HepG2 (cell line): ENCODE results near the gene INPP1. TPM values are rescaled to one million over a fixed set of nuclear protein-coding genes. Genes with fewer than 3 reads are reported as not detected.

ENCODE experiments used
- ATAC-seq: fragments of 200-7000 bp; cut with Tn5 transposase; 3 replicates; pipeline ENCODE4 v1.9.1; 2020; ENCODE audit warnings: mild to moderate bottlenecking, moderate library complexity
- Bru-seq: library from RNA; stranded (reverse); fragments of 400-500 nt; gene quantifications from one replicate; lab custom pipeline; 2021; lab: Mats Ljungman, UMichigan
- BruChase-seq, 2 experiments: library from RNA; stranded (reverse); fragments of 400-500 nt; gene quantifications; one replicate each; lab custom pipeline; 2021; lab: Mats Ljungman, UMichigan
- BruUV-seq: library from RNA; stranded (reverse); fragments of 400-500 nt; replicated peaks from 2 replicates; lab custom pipeline; 2021; lab: Mats Ljungman, UMichigan
- CTCF ChIA-PET: fragments of 300-600 bp; formaldehyde crosslinking; extraction: SDS; loops from one replicate; lab custom pipeline; 2021; ENCODE audit warnings: low total read pairs, inconsistent platforms, low intra/inter-chr PET ratio; lab: Yijun Ruan, JAX
- POLR2A ChIA-PET: fragments of 350-600 bp; sonication (Branson Sonifier 250); formaldehyde crosslinking; loops from one replicate; lab custom pipeline; 2020; ENCODE audit warnings: antibody characterized with exemption, inconsistent platforms; lab: Yijun Ruan, JAX
- DNase-seq: peaks from one replicate; pipeline ENCODE4 v3.0.0-alpha.2; 2015; ENCODE audit warnings: low spot score
- FAIRE-seq: peaks from 3 replicates; lab custom pipeline; 2011; peaks lifted over from hg19 to GRCh38; lab: Jason Lieb, UNC
- H2AFZ ChIP-seq: one replicate; pipeline ENCODE4 v1.6.1; 2011; ENCODE audit warnings: low read length, inconsistent platforms
- H3K27ac ChIP-seq: fragments of 300-600 bp; 3 replicates; pipeline ENCODE4 v1.8.0; 2011; ENCODE audit warnings: mixed run types, mild to moderate bottlenecking, mixed read lengths, low read length, inconsistent platforms; ENCODE audit not compliant: insufficient read depth; ENCODE audit errors: extremely low read length
- H3K27me3 ChIP-seq, 2 experiments: fragments of 200-600 bp in 1 of 2; 2 replicates in 1 of 2; 3 replicates in 1 of 2; pipeline versions ENCODE4 v1.6.0 to v1.8.0; 2011; ENCODE audit warnings: low read length in 2 of 2, mild to moderate bottlenecking in 2 of 2, moderate library complexity in 2 of 2, inconsistent platforms in 1 of 2; ENCODE audit not compliant: insufficient read depth in 2 of 2, control insufficient read depth in 1 of 2
- H3K36me3 ChIP-seq, 2 experiments: fragments of 200-600 bp in 1 of 2; replicated peaks in 1 of 2; 2 replicates in 1 of 2; 3 replicates in 1 of 2; pipeline versions ENCODE4 v1.5.1 to v1.8.0; 2011; ENCODE audit warnings: low read length in 2 of 2, inconsistent platforms in 1 of 2; ENCODE audit not compliant: insufficient read depth in 2 of 2, control insufficient read depth in 1 of 2
- H3K4me1 ChIP-seq: 2 replicates; pipeline ENCODE4 v1.5.1; 2012; ENCODE audit warnings: low read length, inconsistent platforms; ENCODE audit not compliant: insufficient read depth
- H3K4me2 ChIP-seq: 2 replicates; pipeline ENCODE4 v1.6.0; 2011; ENCODE audit warnings: low read depth, low read length, inconsistent platforms
- H3K4me3 ChIP-seq, 3 experiments: fragments of 200-600 bp in 1 of 3; sonication (generic), shearing (Covaris generic) in 1 of 3; replicated peaks in 1 of 3; 2 replicates each; pipeline ENCODE4 v1.5.1; 2011 to 2016; ENCODE audit warnings: low read length in 3 of 3, inconsistent platforms in 2 of 3, low read depth in 2 of 3, mild to moderate bottlenecking in 2 of 3, control low read depth in 1 of 3, mixed read lengths in 1 of 3; ENCODE audit not compliant: insufficient read depth in 1 of 3
- H3K79me2 ChIP-seq: one replicate; pipeline ENCODE4 v1.6.1; 2011; ENCODE audit warnings: low read length, inconsistent platforms; ENCODE audit not compliant: insufficient read depth
- H3K9ac ChIP-seq: 2 replicates; pipeline ENCODE4 v1.6.0; 2011; ENCODE audit warnings: mild to moderate bottlenecking, low read depth, low read length, inconsistent platforms; ENCODE audit not compliant: insufficient read depth
- H3K9me3 ChIP-seq: 2 replicates; pipeline ENCODE4 v1.5.1; 2012; ENCODE audit warnings: mild to moderate bottlenecking, low read length
- H4K20me1 ChIP-seq: 2 replicates; pipeline ENCODE4 v1.6.0; 2011; ENCODE audit warnings: inconsistent platforms, mild to moderate bottlenecking, low read length, moderate library complexity; ENCODE audit not compliant: insufficient read depth
- CHD4 ChIP-seq: fragments of 200-600 bp; sonication (generic); IDR thresholded peaks from 2 replicates; pipeline ENCODE4 v1.7.0; 2017; ENCODE audit warnings: mild to moderate bottlenecking, low read length, borderline replicate concordance
- HIVEP1 ChIP-seq: sonication (generic); formaldehyde crosslinking; IDR thresholded peaks from 2 replicates; pipeline ENCODE4 v1.4.0; 2020; ENCODE audit warnings: mild to moderate bottlenecking, missing genetic modification reagents
- PHF20 ChIP-seq: sonication (generic); formaldehyde crosslinking; IDR thresholded peaks from 2 replicates; pipeline ENCODE4 v1.5.0; 2020; ENCODE audit warnings: mild to moderate bottlenecking, missing genetic modification reagents
- RARA ChIP-seq: IDR thresholded peaks from 2 replicates; pipeline ENCODE4 v1.6.1; 2016; ENCODE audit warnings: missing genetic modification reagents, missing compliant biosample characterization
- SPEN ChIP-seq: sonication (generic); formaldehyde crosslinking; IDR thresholded peaks from 2 replicates; pipeline ENCODE4 v1.5.1; 2020; ENCODE audit warnings: low read depth, mild to moderate bottlenecking, missing genetic modification reagents
- TRIM22 ChIP-seq: fragments of 450-650 bp; IDR thresholded peaks from 2 replicates; pipeline ENCODE4 v1.6.1; 2017
- ZFP36L1 ChIP-seq: sonication (generic); formaldehyde crosslinking; IDR thresholded peaks from 2 replicates; pipeline ENCODE4 v1.8.0; 2022; ENCODE audit warnings: mild to moderate bottlenecking, missing genetic modification reagents, moderate library complexity
- ZNF275 ChIP-seq: sonication (generic); formaldehyde crosslinking; IDR thresholded peaks from 2 replicates; pipeline ENCODE4 v1.8.0; 2022; ENCODE audit warnings: missing genetic modification reagents, mild to moderate bottlenecking, inconsistent platforms, borderline replicate concordance
- ZNF343 ChIP-seq: sonication (generic); formaldehyde crosslinking; IDR thresholded peaks from 2 replicates; pipeline ENCODE4 v1.4.0; 2020; ENCODE audit warnings: mild to moderate bottlenecking, missing genetic modification reagents
- ZNF577 ChIP-seq: sonication (generic); formaldehyde crosslinking; IDR thresholded peaks from 2 replicates; pipeline ENCODE4 v1.4.0; 2020; ENCODE audit warnings: mild to moderate bottlenecking, low read depth, missing genetic modification reagents, borderline replicate concordance
- ZNF580 ChIP-seq: IDR thresholded peaks from 2 replicates; pipeline ENCODE4 v1.6.1; 2016; ENCODE audit warnings: low read depth, borderline replicate concordance
- ZNF652 ChIP-seq: IDR thresholded peaks from 2 replicates; pipeline ENCODE4 v1.6.1; 2016; ENCODE audit warnings: low read depth, borderline replicate concordance
- ZNF746 ChIP-seq: sonication (generic); formaldehyde crosslinking; IDR thresholded peaks from 2 replicates; pipeline ENCODE4 v1.8.0; 2022; ENCODE audit warnings: mild to moderate bottlenecking, missing genetic modification reagents
- WGBS: methylation state at CpG from one replicate; pipeline ENCODE4 v1.1.6; 2017; ENCODE audit warnings: low lambda C conversion rate; 5-methylcytosine and 5-hydroxymethylcytosine counted together
- in situ Hi-C: cut with HindIII; loops from 2 replicates; pipeline ENCODE4 v1.10.0; 2017; ENCODE audit warnings: low pct_unique_long_range_greater_than_20kb; ENCODE audit not compliant: extremely low pct_ligation_motif_present
- intact Hi-C: fragments of 100-400 bp; cut with micrococcal nuclease; formaldehyde crosslinking; loops from one replicate; pipeline ENCODE4 v1.10.0; 2022; ENCODE audit not compliant: unreplicated experiment
- long read RNA-seq, 2 experiments: library from RNA in 1 of 2; library from polyadenylated mRNA in 1 of 2; stranded (forward) in 1 of 2; unstranded in 1 of 2; transcript quantifications; one replicate each; pipeline ENCODE4 v2.0.0, GENCODE V29; 2019 to 2022
- polyA minus RNA-seq, 3 experiments: library from RNA; depleted of rRNA, polyadenylated mRNA; stranded (reverse); fragments of >200 nt; gene quantifications; 2 replicates each; pipeline ENCODE4 v1.2.3, GENCODE V29; 2011; ENCODE audit warnings: low replicate concordance in 1 of 3
- polyA plus RNA-seq, 8 experiments: library from polyadenylated mRNA; depleted of rRNA in 3 of 8; stranded (reverse) in 7 of 8; unstranded in 1 of 8; fragments of >200 nt; fragmentation: Illumina TruSeq in 4 of 8; extraction: Trizol in 4 of 8; gene quantifications; 2 replicates each; pipeline versions ENCODE4 v1.2.1 to v1.2.3, GENCODE V29; 2011 to 2016; ENCODE audit warnings: low read depth in 4 of 8, missing spikeins in 1 of 8, mixed read lengths in 1 of 8; ENCODE audit not compliant: insufficient read depth in 1 of 8
- total RNA-seq, 5 experiments: library from RNA; depleted of rRNA; stranded (reverse); fragments of >200 nt; fragmentation: Illumina TruSeq; extraction: Trizol; gene quantifications; 2 replicates each; pipeline ENCODE4 v1.2.3, GENCODE V29; 2016; ENCODE audit warnings: low read depth in 1 of 5

Gene INPP1
- 13.3 and 15.2 TPM in 2 replicates for total RNA-seq (2016; rRNA removed; fragmentation: Illumina TruSeq; extraction: Trizol)
- 6.0 and 8.5 TPM in 2 replicates for total RNA-seq (2016; cell fraction: cytosol; rRNA removed; fragmentation: Illumina TruSeq; extraction: Trizol; ENCODE audit: low read depth)
- 11.4 and 14.0 TPM in 2 replicates for total RNA-seq (2016; cell fraction: insoluble cytoplasmic fraction; rRNA removed; fragmentation: Illumina TruSeq; extraction: Trizol)
- 12.0 and 14.5 TPM in 2 replicates for total RNA-seq (2016; cell fraction: membrane; rRNA removed; fragmentation: Illumina TruSeq; extraction: Trizol)
- total RNA-seq (2016; cell fraction: nucleus; rRNA removed; fragmentation: Illumina TruSeq; extraction: Trizol): 6.6 and 8.8 TPM in 2 replicates
- polyA plus RNA-seq (2011; rRNA removed): 10.0 and 10.5 TPM in 2 replicates
- polyA plus RNA-seq (2011; cell fraction: cytosol; rRNA removed): 5.7 and 7.3 TPM in 2 replicates
- polyA plus RNA-seq (2011; cell fraction: nucleus; rRNA removed): 10.0 and 11.1 TPM in 2 replicates
- 23.9 and 28.9 TPM in 2 replicates for polyA plus RNA-seq (2012)
- polyA plus RNA-seq (2016; cell fraction: cytosol; fragmentation: Illumina TruSeq; extraction: Trizol; ENCODE audit: low read depth): 7.9 and 9.4 TPM in 2 replicates
- polyA plus RNA-seq (2016; cell fraction: insoluble cytoplasmic fraction; fragmentation: Illumina TruSeq; extraction: Trizol; ENCODE audit: low read depth): 18.0 and 18.7 TPM in 2 replicates
- 12.1 and 13.1 TPM in 2 replicates for polyA plus RNA-seq (2016; cell fraction: membrane; fragmentation: Illumina TruSeq; extraction: Trizol; ENCODE audit: low read depth)
- 22.8 and 23.1 TPM in 2 replicates for polyA plus RNA-seq (2016; cell fraction: nucleus; fragmentation: Illumina TruSeq; extraction: Trizol; ENCODE audit: insufficient read depth, low read depth)
- polyA minus RNA-seq (2011; rRNA and poly(A)+ RNA removed; ENCODE audit: low replicate concordance): 4.8 and 5.3 TPM in 2 replicates
- polyA minus RNA-seq (2011; cell fraction: cytosol; rRNA and poly(A)+ RNA removed): 8.2 and 11.3 TPM in 2 replicates
- polyA minus RNA-seq (2011; cell fraction: nucleus; rRNA and poly(A)+ RNA removed): 8.2 and 8.7 TPM in 2 replicates
- Bru-seq, nascent RNA: percentile 72 among the genes with signal in this experiment
- BruChase-seq, experiment 1, labeled RNA remaining after a 6-hour chase: percentile 69 among the genes with signal in this experiment
- percentile 65 among the genes with signal in this experiment for BruChase-seq, experiment 2, labeled RNA remaining after a 2-hour chase
- long read RNA-seq, experiment 1, transcript INPP1-201 (6 exons, 1,919 nt): major isoform, 23 of 47 reads
- long read RNA-seq, experiment 1, partial matches to known transcripts: 1 of 47 reads
- long read RNA-seq, experiment 1, other reads (novel, unspliced or antisense): 19 of 47 reads
- long read RNA-seq, experiment 2, transcript INPP1-201 (6 exons, 1,919 nt): major isoform, 34 of 119 reads
- long read RNA-seq, experiment 2, transcript INPP1-202 (7 exons, 2,162 nt): minor isoform, 16 of 119 reads
- long read RNA-seq, experiment 2, partial matches to known transcripts: 32 of 119 reads
- long read RNA-seq, experiment 2, other reads (novel, unspliced or antisense): 34 of 119 reads

- peak within 1 kb of the TSS; percentile 58 for H2AFZ ChIP-seq
- peak within 1 kb of the TSS; percentile 71 to 92 (median 75) for H3K4me3 ChIP-seq
- no peak for DNase-seq
- H3K4me2 ChIP-seq: peak within 1 kb of the TSS; percentile 77
- H3K4me1 ChIP-seq: peaks cover 50% of the 10 kb centered on the region
- peak; percentile 88 for ATAC-seq
- ChIA-PET CTCF (interaction anchor here (1.4 to 3.0 kb wide), 2 partner anchors 29 to 167 kb away, joined by 8 to 31 read pairs; no protein-coding TSS in a partner anchor), POLR2A (interaction anchor here (0.7 to 3.1 kb wide), 6 partner anchors 9 to 190 kb away, joined by 3 to 36 read pairs (median 4); partner anchors contain the start of gene HIBCH)
- no peaks in the 10 kb centered on the region for H3K36me3 ChIP-seq
- no peaks in the 10 kb centered on the region for H3K79me2 ChIP-seq
- peak within 1 kb of the TSS; percentile 80 for H3K9ac ChIP-seq
- FAIRE-seq: no peak
- no peaks in the 10 kb centered on the region for H3K9me3 ChIP-seq
- BruUV-seq: no TSS peak
- no peaks in the 10 kb centered on the region for H3K27me3 ChIP-seq
- H3K27ac ChIP-seq: peak within 1 kb of the TSS; percentile 59
- in situ Hi-C loops (loop anchor here (25.0 kb wide), 1 partner anchor 169 kb away; no protein-coding TSS in a partner anchor), intact Hi-C loops (loop anchor here (1.0 to 5.0 kb wide), 2 partner anchors 29 to 169 kb away; no protein-coding TSS in a partner anchor)
- 4% methylated on average over 54 of the region's 99 CpGs for WGBS
- no peaks in the 10 kb centered on the region for H4K20me1 ChIP-seq
- TF ChIP-seq ZNF577 (CRISPR knock-in tag) (0 out of 2 replicates have a peak, but pooled peaks have one; percentile 81), ZNF275 (CRISPR knock-in tag) (peak; percentile 84; the same call in 1 of the 2 replicates), ZNF343 (CRISPR knock-in tag) (no peak), TRIM22 (no peak), ZNF746 (CRISPR knock-in tag) (peak; percentile 51; the same call in 1 of the 2 replicates), ZNF652 (0 out of 2 replicates have a peak, but pooled peaks have one; percentile 4), PHF20 (CRISPR knock-in tag) (peak; percentile 39), ZNF580 (CRISPR knock-in tag) (0 out of 2 replicates have a peak, but pooled peaks have one; percentile 40), RARA (peak; percentile 48; the same call in 1 of the 2 replicates), SPEN (CRISPR knock-in tag) (peak; percentile 55), CHD4 (peak; percentile 40; the same call in 1 of the 2 replicates), ZFP36L1 (no peak), HIVEP1 (CRISPR knock-in tag) (0 out of 2 replicates have a peak, but pooled peaks have one; percentile 76)
Measured at GRCh38 chr2:190343536-190344275, at the start of gene INPP1. Gene INPP1, plus strand, starts transcription at chr2:190343589. Its CDS starts 16,514 bp downstream, at chr2:190360103.
